Colonic mucosa (tissue), 4 donors: ENCODE data around the gene HOXD3. TPM values are rescaled to one million over a fixed set of nuclear protein-coding genes. Genes with fewer than 3 reads are reported as not detected.

Experiments used
- DNase-seq: peaks from one replicate; pipeline ENCODE4 v3.0.0-alpha.2; 2020
- H3K27ac ChIP-seq: fragments of 200-600 bp; one replicate; pipeline ENCODE4 v1.8.0; 2021
- H3K27me3 ChIP-seq: fragments of 200-600 bp; one replicate; pipeline ENCODE4 v1.8.0; 2021
- H3K36me3 ChIP-seq: fragments of 200-600 bp; one replicate; pipeline ENCODE4 v1.8.0; 2021
- H3K4me1 ChIP-seq: fragments of 200-600 bp; one replicate; pipeline ENCODE4 v1.8.0; 2021; ENCODE audit warnings: mild to moderate bottlenecking
- H3K4me3 ChIP-seq: fragments of 200-600 bp; one replicate; pipeline ENCODE4 v1.8.0; 2021
- H3K9ac ChIP-seq, 2 donors: one replicate each; pipeline ENCODE4 v1.7.0; 2013; ENCODE audit warnings: control low read depth in 2 of 2, low read depth in 2 of 2, low read length in 2 of 2
- H3K9me3 ChIP-seq: fragments of 200-600 bp; one replicate; pipeline ENCODE4 v1.8.0; 2021
- intact Hi-C: fragments of 100-400 bp; cut with DNase I; formaldehyde crosslinking; loops from one replicate; pipeline ENCODE4 v1.14.1; 2022
- total RNA-seq, 2 donors: library from RNA; stranded (reverse); fragmentation: NEBNext Ultra II Directional in 1 of 2; extraction: Animal tissue kit (Norgen Biotek cat#: 25700) in 1 of 2; gene quantifications; one replicate each; pipeline ENCODE4 v1.2.1, GENCODE V29; 2021
- TF ChIP-seq, protein P1 (sequence below): fragments of 200-600 bp; IDR thresholded peaks from one replicate; pipeline ENCODE4 v1.8.0; 2022; ENCODE audit warnings: antibody characterized with exemption, mild to moderate bottlenecking
- donor health status: healthy.
- donor health status: DM: no; HTN: no; CAD: no.
- donor health status: DM: no; HTN: no; CAD: no.

HOXD3 gene
- total RNA-seq, 2 donors from 2014 or later = 3.2 to 4.6 TPM

DNA sequence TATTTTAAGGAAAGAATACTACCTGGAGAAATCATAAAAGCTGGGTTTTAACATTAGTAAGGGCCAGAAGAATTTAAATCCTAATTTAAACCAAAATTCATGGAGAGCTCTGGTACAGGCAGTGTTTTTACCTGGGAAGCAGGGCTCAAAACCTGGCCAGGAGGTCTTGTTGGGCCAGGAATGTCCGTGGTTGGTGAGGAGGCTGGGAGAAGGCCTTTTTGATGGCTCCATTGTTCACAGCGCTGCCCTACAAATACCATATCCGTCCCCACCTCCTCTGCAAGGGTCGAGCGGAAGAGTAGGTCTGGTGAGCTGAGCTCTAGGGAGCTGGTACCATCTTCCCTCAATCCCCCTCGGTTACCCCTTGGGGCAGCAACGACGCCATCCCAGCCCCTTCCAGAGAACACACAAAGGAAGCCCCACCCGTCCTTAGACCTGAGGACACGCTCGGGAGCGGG is 20.5 kb downstream of the HOXD3 start:
- Histone ChIP-seq H3K4me3 (peak overlapping the region; percentile 38), H3K9me3 (no peaks in the 10 kb centered on the region), H3K27me3 (peaks cover 15% of the 10 kb centered on the region), H3K36me3 (no peaks in the 10 kb centered on the region), H3K27ac (peak overlapping the region; percentile 72), H3K9ac (peak overlapping the region in 1 of 2 donors; percentile 40), H3K4me1 (no peaks in the 10 kb centered on the region)
- TF ChIP-seq, protein P1, sequence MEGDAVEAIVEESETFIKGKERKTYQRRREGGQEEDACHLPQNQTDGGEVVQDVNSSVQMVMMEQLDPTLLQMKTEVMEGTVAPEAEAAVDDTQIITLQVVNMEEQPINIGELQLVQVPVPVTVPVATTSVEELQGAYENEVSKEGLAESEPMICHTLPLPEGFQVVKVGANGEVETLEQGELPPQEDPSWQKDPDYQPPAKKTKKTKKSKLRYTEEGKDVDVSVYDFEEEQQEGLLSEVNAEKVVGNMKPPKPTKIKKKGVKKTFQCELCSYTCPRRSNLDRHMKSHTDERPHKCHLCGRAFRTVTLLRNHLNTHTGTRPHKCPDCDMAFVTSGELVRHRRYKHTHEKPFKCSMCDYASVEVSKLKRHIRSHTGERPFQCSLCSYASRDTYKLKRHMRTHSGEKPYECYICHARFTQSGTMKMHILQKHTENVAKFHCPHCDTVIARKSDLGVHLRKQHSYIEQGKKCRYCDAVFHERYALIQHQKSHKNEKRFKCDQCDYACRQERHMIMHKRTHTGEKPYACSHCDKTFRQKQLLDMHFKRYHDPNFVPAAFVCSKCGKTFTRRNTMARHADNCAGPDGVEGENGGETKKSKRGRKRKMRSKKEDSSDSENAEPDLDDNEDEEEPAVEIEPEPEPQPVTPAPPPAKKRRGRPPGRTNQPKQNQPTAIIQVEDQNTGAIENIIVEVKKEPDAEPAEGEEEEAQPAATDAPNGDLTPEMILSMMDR = no peak
- intact Hi-C loops = no loop called here
- DNase-seq = no peak

GRCh38 chr2:176178038-176178756 is 21.1 kb downstream of the HOXD3 start:
- no peaks in the 10 kb centered on the region for H3K9me3 ChIP-seq
- H3K4me3 ChIP-seq = peak overlapping the region; percentile 38
- peak overlapping the region; percentile 40 to 48 for H3K9ac ChIP-seq
- peak; percentile 86 for DNase-seq
- H3K27me3 ChIP-seq = peaks cover 15% of the 10 kb centered on the region
- H3K4me1 ChIP-seq = no peaks in the 10 kb centered on the region
- TF ChIP-seq, protein P1 = no peak
- intact Hi-C loops = no loop called here
- no peaks in the 10 kb centered on the region for H3K36me3 ChIP-seq
- H3K27ac ChIP-seq = peak overlapping the region; percentile 72

DNA sequence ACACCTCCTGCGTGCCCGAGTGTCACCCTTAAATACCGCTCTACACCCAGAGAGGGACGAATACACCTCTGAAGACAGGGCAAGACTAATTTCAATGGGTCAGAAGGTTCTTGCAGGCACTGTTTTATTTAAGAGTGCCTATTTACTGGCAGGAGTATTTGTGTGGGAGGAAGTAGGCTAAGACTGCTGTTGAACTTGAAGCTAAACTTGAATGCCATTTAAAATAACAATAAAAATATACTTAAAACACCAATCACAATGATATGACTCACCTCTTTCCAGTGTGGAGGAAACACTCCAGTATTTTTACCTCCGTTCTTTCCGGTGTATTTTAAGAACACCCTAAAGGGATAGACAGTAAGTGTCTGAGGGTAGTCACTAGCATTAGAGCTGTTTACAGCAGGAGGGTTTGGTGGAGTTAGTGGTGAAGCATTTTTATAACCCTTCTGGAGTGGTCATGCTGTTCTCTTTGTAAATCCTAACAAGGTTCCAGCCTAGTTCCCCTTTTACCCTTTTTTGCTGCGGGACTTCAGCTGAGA is 21.7 kb downstream of the HOXD3 start:
- H3K36me3 ChIP-seq = no peaks in the 10 kb centered on the region
- peak overlapping the region; percentile 40 to 48 for H3K9ac ChIP-seq
- no peaks in the 10 kb centered on the region for H3K9me3 ChIP-seq
- TF ChIP-seq, protein P1 = no peak
- peaks cover 15% of the 10 kb centered on the region for H3K27me3 ChIP-seq
- H3K27ac ChIP-seq = peak overlapping the region; percentile 72
- no peak for DNase-seq
- peak overlapping the region; percentile 38 for H3K4me3 ChIP-seq
- H3K4me1 ChIP-seq = no peaks in the 10 kb centered on the region
- intact Hi-C loops = no loop called here

GRCh38 chr2:176181551-176181950 is 24.4 kb downstream of the HOXD3 start:
- peaks cover 4% of the 10 kb centered on the region for H3K27me3 ChIP-seq
- intact Hi-C loops = no loop called here

DNA sequence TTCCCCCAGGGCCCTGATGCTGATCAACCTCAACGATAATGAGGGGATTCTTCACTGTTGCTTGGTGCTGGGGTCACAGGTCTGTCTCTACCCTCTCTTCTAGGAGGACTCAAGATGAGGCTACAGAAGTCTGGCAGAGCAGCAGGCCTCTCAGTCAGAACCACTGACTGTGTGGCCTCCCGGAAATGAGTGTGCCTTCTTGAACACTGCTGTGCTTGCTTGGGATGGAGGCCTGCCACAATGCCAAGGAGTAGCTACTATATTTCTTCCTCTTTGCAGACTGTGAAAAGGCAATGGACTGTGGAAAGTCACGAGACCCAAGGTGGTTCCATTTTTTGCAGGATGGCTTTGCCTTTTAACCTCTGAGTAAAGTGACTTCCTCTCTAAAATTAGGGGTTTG is 25.6 kb downstream of the HOXD3 start:
- Histone ChIP-seq H3K9me3 (no peaks in the 10 kb centered on the region), H3K9ac (no peak overlapping the region), H3K4me3 (no peak overlapping the region), H3K36me3 (no peaks in the 10 kb centered on the region), H3K27ac (no peak overlapping the region), H3K27me3 (peaks cover 4% of the 10 kb centered on the region), H3K4me1 (peaks cover 5% of the 10 kb centered on the region)
- intact Hi-C loops = no loop called here
- TF ChIP-seq, protein P1 = no peak
- DNase-seq = no peak

More at GRCh38 chr2:176181551-176181950, 24.4 kb downstream of the HOXD3 start:
- Histone ChIP-seq H3K4me1 (no peaks in the 10 kb centered on the region), H3K36me3 (no peaks in the 10 kb centered on the region), H3K27ac (no peak overlapping the region), H3K9ac (no peak overlapping the region), H3K4me3 (no peak overlapping the region), H3K9me3 (no peaks in the 10 kb centered on the region)
- no peak for DNase-seq
- TF ChIP-seq, protein P1 = no peak
